ENCODE measurements around the gene BAIAP2.

The BAIAP2 gene

DNA sequence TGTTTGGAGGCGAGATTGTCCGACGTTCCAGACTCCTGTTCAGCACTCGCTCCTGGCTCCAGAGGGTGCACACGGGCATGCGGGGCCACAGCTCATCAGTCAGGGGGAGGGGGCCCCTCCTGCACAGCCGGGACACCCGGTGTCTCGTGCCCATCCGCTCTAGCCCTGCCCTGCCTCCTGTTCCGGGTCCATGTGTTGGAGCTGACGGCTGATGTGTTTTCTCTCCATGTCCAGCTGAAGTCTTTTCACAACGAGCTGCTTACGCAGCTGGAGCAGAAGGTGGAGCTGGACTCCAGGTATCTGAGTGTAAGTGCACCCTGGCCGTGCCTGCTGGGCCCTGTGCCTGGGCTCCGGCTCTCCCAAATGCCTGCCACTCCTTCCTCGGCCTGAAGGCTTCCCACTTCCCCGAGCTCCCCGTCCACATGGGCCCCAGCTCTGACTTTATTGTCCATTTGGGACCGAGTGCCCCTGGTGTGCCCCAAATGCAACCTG, 50.5 kb downstream of the BAIAP2 start:
- no peak for DNase-seq (ENCODE audit: low read depth, low spot score)

GRCh38 chr17:81086789-81087551, 52.0 kb downstream of the BAIAP2 start:
- no peak for DNase-seq (ENCODE audit: low read depth, low spot score)

- DNase-seq (ENCODE audit: low read depth, low spot score) = no peak
Measured at GRCh38 chr17:81090361-81091136, 55.6 kb downstream of the BAIAP2 start.

- no peak for DNase-seq (ENCODE audit: low read depth, low spot score)
Measured at GRCh38 chr17:81091154-81091553, 56.2 kb downstream of the BAIAP2 start.

DNA sequence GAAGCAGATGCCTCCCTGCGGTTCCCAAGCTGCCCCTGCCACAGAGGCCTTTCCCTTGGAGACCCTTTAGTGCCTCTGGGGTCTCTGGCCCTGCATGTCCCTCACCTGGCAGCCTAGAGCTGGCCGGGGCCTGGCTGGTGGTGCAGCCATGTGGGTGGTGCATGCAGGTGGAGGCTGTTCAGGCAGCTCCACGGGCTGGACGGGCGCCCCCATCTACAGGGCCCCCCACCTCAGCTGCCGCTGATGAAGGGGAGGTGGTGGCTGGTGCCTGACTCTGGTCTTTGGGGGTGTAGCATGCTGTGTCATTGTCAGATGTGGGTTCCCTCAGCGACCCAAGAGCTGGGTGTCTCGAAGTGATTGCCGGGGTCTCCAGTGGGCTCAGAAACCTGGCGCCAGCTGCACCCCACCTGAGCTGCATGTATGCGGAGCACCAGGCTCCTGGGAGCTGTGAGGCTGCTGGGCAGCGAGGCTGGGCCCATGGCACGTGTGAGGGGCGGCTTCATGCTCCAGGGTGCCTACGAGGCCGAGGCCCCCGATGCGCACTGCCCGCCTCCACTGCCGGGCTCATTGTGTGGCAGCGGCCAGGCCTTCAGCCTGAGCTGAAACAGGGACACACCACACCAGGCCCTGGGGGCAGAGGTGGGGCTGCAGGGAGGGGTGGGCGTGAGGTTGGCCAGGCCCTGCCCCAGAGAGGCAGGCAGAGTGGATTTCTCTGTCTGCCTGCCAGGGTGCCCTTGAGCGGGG, 57.0 kb downstream of the BAIAP2 start:
- no peak for DNase-seq (ENCODE audit: low read depth, low spot score)

- DNase-seq (ENCODE audit: low read depth, low spot score) = no peak
Measured at GRCh38 chr17:81092518-81093095, 57.7 kb downstream of the BAIAP2 start.

DNA sequence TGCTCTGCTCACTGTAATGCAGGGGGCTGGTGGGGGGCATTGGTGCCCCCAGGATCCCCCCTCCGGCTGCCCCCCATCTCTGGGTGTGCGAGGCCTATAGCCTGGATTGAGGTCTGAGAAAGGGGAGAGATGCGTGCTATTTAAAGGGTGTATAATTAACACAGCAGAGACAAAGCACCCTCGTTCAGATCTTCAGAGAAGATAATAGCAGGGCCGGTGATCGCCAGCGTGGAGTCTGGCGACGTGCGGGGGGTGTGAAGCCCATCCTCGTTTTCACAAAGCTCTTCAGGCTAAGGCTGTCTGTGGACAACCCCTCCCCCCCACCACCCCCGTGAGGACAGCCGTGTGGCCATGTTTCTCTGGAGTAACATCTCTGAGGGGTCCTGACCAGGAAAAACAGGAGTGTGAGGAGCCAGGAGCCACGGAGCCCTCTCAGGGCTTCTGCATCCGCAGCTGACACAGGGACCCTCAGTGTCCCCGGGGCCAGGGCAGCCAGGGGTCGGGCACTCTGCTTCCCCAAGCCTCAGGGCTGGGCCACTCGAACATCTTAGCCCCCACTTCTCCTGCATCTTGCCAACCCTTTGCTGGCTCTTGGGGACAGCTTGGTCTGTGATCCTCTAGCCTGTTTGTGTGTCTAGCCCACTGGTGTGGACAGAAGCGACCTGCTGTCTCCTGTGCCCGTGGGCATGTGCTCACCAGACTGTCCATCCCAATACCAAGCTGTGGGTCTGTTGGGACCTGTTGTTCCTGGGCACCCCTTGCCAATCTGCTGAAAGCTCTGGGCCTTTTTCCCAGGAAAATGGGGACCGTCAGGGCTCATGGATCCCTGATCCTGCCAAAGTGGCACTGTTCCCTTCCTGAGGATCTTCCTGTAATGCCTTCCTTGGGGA, 58.9 kb downstream of the BAIAP2 start:
- DNase-seq (ENCODE audit: low read depth, low spot score) = no peak

DNA sequence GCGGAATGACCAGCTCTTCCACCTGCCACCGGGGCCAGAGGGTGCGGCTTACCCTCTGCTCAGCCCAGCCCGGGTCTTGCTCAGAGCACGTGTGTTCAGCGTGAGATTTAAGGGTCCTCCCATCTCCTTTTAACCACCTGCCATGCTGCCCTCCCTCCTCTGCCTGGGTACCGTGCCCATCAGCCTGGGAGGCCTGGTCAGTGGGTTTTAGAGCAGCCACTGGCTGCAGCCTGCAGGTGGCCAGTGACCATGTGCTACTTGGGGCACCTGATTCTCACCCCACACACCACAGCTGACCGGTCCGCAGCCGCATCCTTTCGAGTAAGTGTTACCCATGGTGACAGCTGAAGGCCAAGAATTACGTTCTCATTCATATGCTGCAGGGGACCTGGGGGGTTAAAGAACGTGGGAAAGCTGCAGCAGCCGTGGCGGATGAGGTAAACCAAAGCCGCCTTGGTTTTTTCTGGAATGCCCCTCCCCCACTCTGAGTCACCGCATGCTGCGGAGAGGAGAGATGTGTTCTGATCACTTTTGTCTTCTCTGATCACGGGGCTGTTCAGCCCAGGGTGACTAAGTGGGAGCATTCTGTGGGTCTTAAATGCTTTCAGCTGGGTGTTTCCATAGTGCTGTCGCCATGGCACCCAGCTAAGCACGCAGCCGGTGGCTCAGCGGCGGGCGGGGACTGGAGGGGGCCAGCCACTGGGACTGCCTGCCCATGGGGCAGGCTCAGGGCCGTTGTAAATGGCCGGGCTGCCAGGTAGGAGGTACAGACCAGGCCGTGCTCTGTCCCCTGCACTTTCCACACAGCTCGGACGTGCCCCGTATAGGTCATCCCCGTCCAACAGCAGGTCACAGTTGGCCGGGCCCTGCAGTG, 59.8 kb downstream of the BAIAP2 start:
- DNase-seq (ENCODE audit: low read depth, low spot score) = peak; percentile 95

DNA sequence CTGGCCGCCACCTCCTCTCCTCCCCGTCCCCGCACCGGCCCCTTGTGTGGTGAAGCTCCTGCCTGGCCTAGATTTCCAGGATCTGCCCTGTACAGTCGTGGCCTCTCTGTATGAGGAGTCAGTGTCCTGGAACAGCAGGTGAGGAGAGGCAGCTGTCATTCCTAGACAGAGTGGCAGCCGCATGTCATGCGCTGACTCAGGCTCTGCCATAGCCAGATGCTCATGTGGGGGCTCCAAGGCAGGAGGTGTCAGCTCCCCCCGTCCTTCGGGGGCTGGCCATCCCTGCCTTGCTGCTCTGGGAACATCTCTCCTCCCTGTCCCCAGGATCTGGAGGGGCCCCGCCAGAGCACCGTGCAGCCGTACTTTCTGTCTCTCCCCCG, 60.4 kb downstream of the BAIAP2 start:
- DNase-seq (ENCODE audit: low read depth, low spot score) = no peak

- no peak for DNase-seq (ENCODE audit: low read depth, low spot score)
Measured at GRCh38 chr17:81096741-81097133, 61.8 kb downstream of the BAIAP2 start.

GRCh38 chr17:81097134-81097942, 62.4 kb downstream of the BAIAP2 start:
- peak; percentile 67 for DNase-seq (ENCODE audit: low read depth, low spot score)

- DNase-seq (ENCODE audit: low read depth, low spot score) = no peak
Measured at GRCh38 chr17:81097943-81098308, 63.0 kb downstream of the BAIAP2 start.

DNA sequence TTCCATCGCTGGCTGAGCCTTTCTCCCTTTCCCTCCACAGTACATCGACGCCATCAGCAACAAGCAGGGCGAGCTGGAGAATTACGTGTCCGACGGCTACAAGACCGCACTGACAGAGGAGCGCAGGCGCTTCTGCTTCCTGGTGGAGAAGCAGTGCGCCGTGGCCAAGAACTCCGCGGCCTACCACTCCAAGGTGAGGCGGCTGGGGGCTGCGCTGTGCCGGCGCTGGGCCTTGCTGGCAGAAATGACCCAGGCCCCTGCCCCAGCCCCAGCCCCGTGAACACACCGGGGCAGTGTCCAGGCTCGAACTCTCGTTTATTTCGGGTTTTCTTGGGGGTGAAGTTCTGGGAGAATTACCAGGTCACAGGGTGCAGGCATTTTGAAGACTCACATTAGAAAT, 64.9 kb downstream of the BAIAP2 start:
- DNase-seq (ENCODE audit: low read depth, low spot score) = no peak

DNA sequence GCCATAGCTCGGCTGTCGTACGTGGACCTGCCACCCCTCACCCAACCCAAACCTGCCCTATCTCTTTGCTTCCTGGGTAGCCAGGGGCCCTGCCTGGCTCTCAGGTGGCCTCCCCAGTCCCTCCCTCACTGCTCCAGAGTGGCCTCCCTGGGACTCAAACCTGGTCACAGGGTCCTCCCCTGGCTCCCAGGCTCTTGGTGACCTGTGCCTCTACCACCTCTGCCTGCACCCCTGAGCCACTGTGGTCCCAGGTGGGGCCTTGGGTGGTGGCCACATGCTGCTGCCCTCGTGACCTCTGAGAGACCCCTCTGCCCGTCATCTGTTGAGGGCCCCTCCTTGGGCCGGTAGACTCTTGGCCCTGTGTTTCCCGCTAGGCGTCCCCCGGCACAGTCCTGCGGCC, 65.7 kb downstream of the BAIAP2 start:
- no peak for DNase-seq (ENCODE audit: low read depth, low spot score)

- peak; percentile 40 for DNase-seq (ENCODE audit: low read depth, low spot score)
Measured at GRCh38 chr17:81101614-81102306, 66.8 kb downstream of the BAIAP2 start.

DNA sequence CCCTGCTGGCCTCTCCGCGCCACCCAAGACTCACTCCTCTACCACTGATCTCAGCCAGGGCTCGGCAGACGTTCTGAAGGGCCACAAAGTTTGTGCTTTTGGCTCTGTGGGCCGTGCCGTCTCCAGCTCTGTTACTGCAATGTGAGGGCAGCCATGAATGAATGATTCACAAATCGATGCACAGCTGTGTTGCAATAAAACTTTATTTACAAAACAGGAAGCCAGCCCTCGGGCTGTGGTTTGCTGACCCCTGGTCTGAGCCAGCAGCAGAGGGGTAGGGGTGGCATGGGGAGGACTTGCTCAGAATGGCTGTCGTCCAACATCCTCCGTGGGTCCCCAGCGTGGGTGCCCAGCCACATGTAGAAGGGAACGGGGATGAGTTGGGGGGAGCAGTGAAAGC, 67.4 kb downstream of the BAIAP2 start:
- DNase-seq (ENCODE audit: low read depth, low spot score) = no peak

- no peak for DNase-seq (ENCODE audit: low read depth, low spot score)
Measured at GRCh38 chr17:81102869-81103268, 67.9 kb downstream of the BAIAP2 start.

- no peak for DNase-seq (ENCODE audit: low read depth, low spot score)
Measured at GRCh38 chr17:81103379-81103778, 68.4 kb downstream of the BAIAP2 start.

DNA sequence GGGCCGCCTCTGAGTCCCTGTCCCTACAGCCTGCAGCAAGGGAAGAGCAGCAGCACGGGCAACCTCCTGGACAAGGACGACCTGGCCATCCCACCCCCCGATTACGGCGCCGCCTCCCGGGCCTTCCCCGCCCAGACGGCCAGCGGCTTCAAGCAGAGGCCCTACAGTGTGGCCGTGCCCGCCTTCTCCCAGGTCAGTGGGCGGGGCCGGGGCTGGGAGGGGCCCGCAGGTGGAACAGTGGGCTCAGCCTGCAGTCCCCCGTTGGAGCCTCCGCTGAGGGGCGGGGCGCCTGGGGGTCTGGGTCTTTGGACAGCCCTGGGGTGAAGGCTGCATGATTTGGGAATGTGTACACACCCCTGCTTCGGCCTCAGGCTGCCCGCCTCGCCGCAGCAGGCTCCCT, 71.8 kb downstream of the BAIAP2 start:
- no peak for DNase-seq (ENCODE audit: low read depth, low spot score)
